Uterus (tissue), 4 donors: ENCODE data around the gene SCN5A. TPM values are rescaled to one million over a fixed set of nuclear protein-coding genes. Genes with fewer than 3 reads are reported as not detected.

Experiments used
- DNase-seq, 2 donors: peaks; one replicate each; pipeline ENCODE4 v3.0.0-alpha.2; 2019 to 2020
- H3K27ac ChIP-seq, 2 donors: fragments of 200-600 bp; sonication (generic); 1 replicate in 1 of 2; 2 replicates in 1 of 2; pipeline ENCODE4 v1.5.1; 2016 to 2018
- H3K27me3 ChIP-seq, 2 donors: fragments of 200-600 bp; sonication (generic); one replicate each; pipeline ENCODE4 v1.5.1; 2018 to 2019; ENCODE audit warnings: control low read depth in 1 of 2
- H3K36me3 ChIP-seq, 2 donors: fragments of 200-600 bp; sonication (generic); one replicate each; pipeline ENCODE4 v1.5.1; 2019; ENCODE audit warnings: control low read depth in 1 of 2
- H3K4me1 ChIP-seq, 2 donors: fragments of 200-600 bp; sonication (generic); one replicate each; pipeline ENCODE4 v1.5.1; 2018 to 2019; ENCODE audit warnings: control low read depth in 1 of 2
- H3K4me3 ChIP-seq, 2 donors: fragments of 200-600 bp; sonication (generic); 1 replicate in 1 of 2; 2 replicates in 1 of 2; pipeline ENCODE4 v1.5.1; 2018 to 2019; ENCODE audit warnings: mild to moderate bottlenecking in 1 of 2
- H3K9me3 ChIP-seq, 2 donors: fragments of 200-600 bp; sonication (generic); one replicate each; pipeline ENCODE4 v1.5.1; 2019; ENCODE audit warnings: control low read depth in 1 of 2
- CTCF ChIP-seq, 4 experiments: fragments of 200-600 bp in 2 of 4; fragments of 450-650 bp in 2 of 4; sonication (generic) in 2 of 4; IDR thresholded peaks; one replicate each; pipeline ENCODE4 v1.5.1; 2016 to 2019; ENCODE audit warnings: antibody characterized with exemption in 4 of 4, mild to moderate bottlenecking in 2 of 4, moderate library complexity in 1 of 4
- POLR2A ChIP-seq, 2 donors: fragments of 450-650 bp; IDR thresholded peaks; one replicate each; pipeline ENCODE4 v1.6.1; 2016; ENCODE audit warnings: antibody characterized with exemption in 2 of 2, mild to moderate bottlenecking in 1 of 2, moderate library complexity in 1 of 2
- intact Hi-C: fragments of 100-400 bp; cut with DNase I; formaldehyde crosslinking; loops from one replicate; pipeline ENCODE4 v1.15.1; 2023; ENCODE audit warnings: low total_unique reads
- total RNA-seq, 4 donors: library from RNA; depleted of rRNA in 3 of 4; stranded (reverse); fragments of >200 nt in 3 of 4; gene quantifications; one replicate each; pipeline versions ENCODE4 v1.1.0 to v1.2.4, GENCODE V29; 2014 to 2023
- donor health status: DM: yes; HTN: yes; CAD: no.

The SCN5A gene
- total RNA-seq, 4 donors from 2014 or later: under 0.01 to 3.2 (median 1.6) TPM; not detected in 1

GRCh38 chr3:38662544-38662943, 13.1 kb upstream of the SCN5A start:
- Histone ChIP-seq H3K9me3 (no peaks in the 10 kb centered on the region), H3K4me1 (no peaks in the 10 kb centered on the region), H3K27ac (no peak overlapping the region), H3K27me3 (peaks cover 0 to 4% of the 10 kb centered on the region in 2 donors), H3K4me3 (no peak overlapping the region), H3K36me3 (no peaks in the 10 kb centered on the region)
- DNase-seq: no peak
- TF ChIP-seq POLR2A (IDR thresholded peaks at IDR 0.05) (no peak), CTCF (IDR thresholded peaks at IDR 0.05) (no peak)
- intact Hi-C loops: no loop called here

- no peak for DNase-seq
- Histone ChIP-seq H3K27ac (no peak overlapping the region), H3K27me3 (peaks cover 0 to 4% of the 10 kb centered on the region in 2 donors), H3K4me1 (no peaks in the 10 kb centered on the region), H3K36me3 (no peaks in the 10 kb centered on the region), H3K9me3 (no peaks in the 10 kb centered on the region), H3K4me3 (no peak overlapping the region)
- intact Hi-C loops: no loop called here
- TF ChIP-seq POLR2A (IDR thresholded peaks at IDR 0.05) (no peak), CTCF (IDR thresholded peaks at IDR 0.05) (no peak)
Measured at GRCh38 chr3:38658841-38659240, 9.4 kb upstream of the SCN5A start.

- H3K27ac ChIP-seq: no peak overlapping the region
- H3K4me1 ChIP-seq: no peaks in the 10 kb centered on the region
- no peaks in the 10 kb centered on the region for H3K9me3 ChIP-seq
- intact Hi-C loops: no loop called here
- peaks cover 0 to 4% of the 10 kb centered on the region in 2 donors for H3K27me3 ChIP-seq
- no peaks in the 10 kb centered on the region for H3K36me3 ChIP-seq
- H3K4me3 ChIP-seq: no peak overlapping the region
- DNase-seq: no peak
- no peak for TF ChIP-seq POLR2A (IDR thresholded peaks at IDR 0.05)
Measured at GRCh38 chr3:38657369-38657768, 7.9 kb upstream of the SCN5A start.

- Histone ChIP-seq H3K27me3 (peaks cover 0 to 4% of the 10 kb centered on the region in 2 donors), H3K36me3 (no peaks in the 10 kb centered on the region), H3K27ac (no peak overlapping the region), H3K9me3 (no peaks in the 10 kb centered on the region), H3K4me3 (no peak overlapping the region), H3K4me1 (no peaks in the 10 kb centered on the region)
- intact Hi-C loops: no loop called here
- no peak for DNase-seq
- TF ChIP-seq CTCF (IDR thresholded peaks at IDR 0.05): peak in 1 of 4 experiments; percentile 25
- no peak for TF ChIP-seq POLR2A (IDR thresholded peaks at IDR 0.05)
Measured at GRCh38 chr3:38655708-38656300, 6.3 kb upstream of the SCN5A start.

- Histone ChIP-seq H3K27ac (no peak overlapping the region), H3K4me3 (no peak overlapping the region), H3K9me3 (no peaks in the 10 kb centered on the region), H3K36me3 (no peaks in the 10 kb centered on the region), H3K27me3 (no peaks in the 10 kb centered on the region), H3K4me1 (peaks cover 0 to 2% of the 10 kb centered on the region in 2 donors)
- DNase-seq: no peak
- intact Hi-C loops: no loop called here
- TF ChIP-seq POLR2A (IDR thresholded peaks at IDR 0.05) (no peak), CTCF (IDR thresholded peaks at IDR 0.05) (no peak)
Measured at GRCh38 chr3:38653685-38654537, 4.4 kb upstream of the SCN5A start.
